MM.1S (cell line): ENCODE measurements around the gene RAB31.

Source experiments
- DNase-seq: peaks from one replicate; pipeline ENCODE4 v3.0.0-alpha.2; 2015
- H2AFZ ChIP-seq: fragments of 300-600 bp; sonication (generic); 2 replicates; pipeline ENCODE4 v1.6.0; 2016; ENCODE audit warnings: antibody characterized with exemption, low read length
- H3F3A ChIP-seq: fragments of 300-600 bp; sonication (generic); 2 replicates; pipeline ENCODE4 v1.6.1; 2016; ENCODE audit warnings: mild to moderate bottlenecking, antibody characterized with exemption, low read length, moderate library complexity, mixed read lengths; ENCODE audit not compliant: insufficient read depth
- H3K27ac ChIP-seq: fragments of 300-600 bp; sonication (generic); 2 replicates; pipeline ENCODE4 v1.5.1; 2016; ENCODE audit warnings: mild to moderate bottlenecking, low read length
- H3K27me3 ChIP-seq: fragments of 300-600 bp; sonication (generic); replicated peaks from 2 replicates; pipeline ENCODE4 v1.6.0; 2016; ENCODE audit warnings: low read length; ENCODE audit not compliant: insufficient read depth
- H3K36me3 ChIP-seq: fragments of 300-600 bp; sonication (generic); replicated peaks from 2 replicates; pipeline ENCODE4 v1.6.1; 2016; ENCODE audit warnings: mild to moderate bottlenecking, low read length, mixed read lengths; ENCODE audit not compliant: insufficient read depth
- H3K4me1 ChIP-seq: fragments of 300-600 bp; sonication (generic); 2 replicates; pipeline ENCODE4 v1.6.1; 2016; ENCODE audit warnings: low read length, mixed read lengths
- H3K4me2 ChIP-seq: fragments of 300-600 bp; sonication (generic); 2 replicates; pipeline ENCODE4 v1.6.0; 2016; ENCODE audit warnings: low read depth, low read length
- H3K4me3 ChIP-seq: fragments of 300-600 bp; sonication (generic); 2 replicates; pipeline ENCODE4 v1.5.1; 2016; ENCODE audit warnings: low read length, mixed read lengths
- H3K79me2 ChIP-seq: fragments of 300-600 bp; sonication (generic); 2 replicates; pipeline ENCODE4 v1.6.1; 2016; ENCODE audit warnings: mixed run types, low read length, mixed read lengths
- H3K9ac ChIP-seq: fragments of 300-600 bp; sonication (generic); 2 replicates; pipeline ENCODE4 v1.6.1; 2016; ENCODE audit warnings: low read length, mixed read lengths
- H3K9me2 ChIP-seq: fragments of 300-600 bp; sonication (generic); replicated peaks from 2 replicates; pipeline ENCODE4 v1.6.1; 2016; ENCODE audit warnings: mild to moderate bottlenecking, low read length, mixed read lengths; ENCODE audit not compliant: insufficient read depth
- H3K9me3 ChIP-seq: fragments of 300-600 bp; sonication (generic); replicated peaks from 2 replicates; pipeline ENCODE4 v1.6.1; 2016; ENCODE audit warnings: mild to moderate bottlenecking, low read length, mixed read lengths; ENCODE audit not compliant: insufficient read depth
- H4K20me1 ChIP-seq: fragments of 300-600 bp; sonication (generic); 2 replicates; pipeline ENCODE4 v1.6.1; 2016; ENCODE audit warnings: mild to moderate bottlenecking, low read length, moderate library complexity, mixed read lengths; ENCODE audit not compliant: insufficient read depth
- CTCF ChIP-seq: fragments of 300-600 bp; sonication (generic); IDR thresholded peaks from 2 replicates; pipeline ENCODE4 v1.5.1; 2016; ENCODE audit warnings: antibody characterized with exemption, low read length, mixed read lengths
- EZH2 ChIP-seq: fragments of 300-600 bp; sonication (generic); optimal IDR thresholded peaks from 2 replicates; pipeline ENCODE3; 2017; ENCODE audit warnings: low read depth, mild to moderate bottlenecking, antibody characterized with exemption, low read length, mixed read lengths
- EZH2phosphoT487 ChIP-seq: fragments of 300-600 bp; sonication (generic); IDR thresholded peaks from 2 replicates; pipeline ENCODE4 v1.6.1; 2018; ENCODE audit warnings: antibody characterized with exemption, low read length

The RAB31 gene

DNA sequence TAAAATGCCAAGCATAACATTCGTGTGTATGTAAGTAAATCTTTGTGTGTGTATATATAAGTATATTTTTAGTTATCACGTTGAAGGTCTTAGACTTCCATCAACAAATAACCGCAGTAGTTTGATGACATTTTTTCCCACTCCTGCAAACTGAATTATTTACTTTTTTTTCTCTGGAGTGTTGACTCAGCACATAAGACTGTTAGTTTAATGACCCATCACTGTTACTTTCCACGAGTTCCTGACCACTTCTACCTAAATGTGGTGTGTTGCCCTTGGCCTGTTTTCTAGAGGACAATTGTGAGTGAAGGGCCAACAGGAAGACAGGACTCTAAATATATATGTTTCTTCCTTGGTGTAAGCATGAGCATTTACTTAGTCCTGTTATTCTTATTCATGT lies 106.3 kb downstream of the RAB31 start:
- no peaks in the 10 kb centered on the region for H3K36me3 ChIP-seq
- H3K9ac ChIP-seq = no peak overlapping the region
- no peaks in the 10 kb centered on the region for H3K9me3 ChIP-seq
- no peaks in the 10 kb centered on the region for H3K79me2 ChIP-seq
- TF ChIP-seq EZH2phosphoT487 = no peak
- no peak for TF ChIP-seq EZH2
- TF ChIP-seq CTCF = no peak
- no peaks in the 10 kb centered on the region for H3F3A ChIP-seq
- H3K4me2 ChIP-seq = no peak overlapping the region
- no peak overlapping the region for H2AFZ ChIP-seq
- DNase-seq = no peak
- no peak overlapping the region for H3K27ac ChIP-seq
- H4K20me1 ChIP-seq = no peaks in the 10 kb centered on the region
- no peaks in the 10 kb centered on the region for H3K27me3 ChIP-seq
- no peaks in the 10 kb centered on the region for H3K9me2 ChIP-seq
- H3K4me1 ChIP-seq = no peaks in the 10 kb centered on the region
- H3K4me3 ChIP-seq = no peak overlapping the region

DNA sequence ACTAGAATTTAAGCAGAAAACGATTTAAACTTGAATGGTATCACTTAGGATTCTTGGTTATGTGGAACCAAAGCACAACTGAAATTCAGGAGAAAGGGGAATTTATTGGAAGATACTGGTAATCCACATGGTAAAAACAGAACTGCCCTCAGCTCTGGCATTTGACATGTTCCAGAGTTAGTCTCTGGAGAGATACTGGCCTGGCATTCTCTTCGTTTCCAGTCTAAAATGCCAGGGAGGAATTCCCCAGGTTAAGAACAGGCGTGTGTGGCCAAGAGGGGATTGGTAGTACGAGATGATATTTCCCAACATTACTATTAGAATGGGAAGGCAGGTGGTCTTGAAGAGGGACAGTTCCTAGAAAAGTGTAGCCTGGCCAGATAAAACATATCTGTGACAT lies 109.2 kb downstream of the RAB31 start:
- no peaks in the 10 kb centered on the region for H3K4me1 ChIP-seq
- H3K27ac ChIP-seq = no peak overlapping the region

DNA sequence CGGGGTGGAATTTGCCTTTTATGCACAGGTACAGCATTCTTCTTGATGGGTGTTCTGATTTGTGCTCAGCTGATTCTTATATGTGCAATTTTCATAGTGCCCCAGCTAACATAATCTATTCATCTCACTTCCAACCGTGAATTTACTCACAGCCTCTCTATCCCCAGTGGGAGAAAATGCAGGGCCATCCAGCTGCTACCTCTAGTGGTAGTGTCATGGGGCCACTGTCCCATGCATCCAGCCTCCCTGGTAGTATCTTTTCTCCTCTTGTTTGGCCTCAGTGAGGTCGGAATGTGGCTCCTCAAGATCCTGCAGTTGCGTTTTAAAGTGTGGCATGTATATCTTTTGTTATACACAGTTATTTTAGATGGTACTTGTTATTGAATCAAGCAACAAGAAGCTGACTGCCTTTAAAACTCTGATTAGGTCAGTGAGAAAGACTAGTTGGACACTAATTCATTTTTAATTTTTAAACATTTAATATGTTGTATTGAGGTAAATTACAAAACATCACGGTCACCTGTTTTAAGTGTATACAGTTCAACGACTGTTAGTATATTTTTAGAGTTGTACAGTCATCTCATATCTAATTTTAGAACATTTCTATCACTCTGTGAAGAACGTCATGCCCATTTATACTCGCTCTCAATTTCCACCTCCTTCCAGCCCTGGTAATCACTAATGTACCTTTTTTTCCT lies 109.8 kb downstream of the RAB31 start:
- H3K9ac ChIP-seq = no peak overlapping the region
- no peaks in the 10 kb centered on the region for H3K79me2 ChIP-seq
- no peaks in the 10 kb centered on the region for H4K20me1 ChIP-seq
- H3K9me3 ChIP-seq = no peaks in the 10 kb centered on the region
- no peak overlapping the region for H3K27ac ChIP-seq
- no peaks in the 10 kb centered on the region for H3K4me1 ChIP-seq
- DNase-seq = no peak
- H3K4me3 ChIP-seq = no peak overlapping the region
- H3F3A ChIP-seq = no peaks in the 10 kb centered on the region
- no peaks in the 10 kb centered on the region for H3K27me3 ChIP-seq
- no peaks in the 10 kb centered on the region for H3K36me3 ChIP-seq
- TF ChIP-seq CTCF = no peak
- no peak for TF ChIP-seq EZH2
- no peak for TF ChIP-seq EZH2phosphoT487
- H2AFZ ChIP-seq = no peak overlapping the region
- H3K4me2 ChIP-seq = no peak overlapping the region
- no peaks in the 10 kb centered on the region for H3K9me2 ChIP-seq

More for the DNA sequence above, 109.2 kb downstream of the RAB31 start:
- H3K9me3 ChIP-seq = no peaks in the 10 kb centered on the region
- no peaks in the 10 kb centered on the region for H3K36me3 ChIP-seq
- H3K4me2 ChIP-seq = no peak overlapping the region
- no peak overlapping the region for H2AFZ ChIP-seq
- H4K20me1 ChIP-seq = no peaks in the 10 kb centered on the region
- DNase-seq = no peak
- TF ChIP-seq EZH2 (no peak), CTCF (no peak), EZH2phosphoT487 (no peak)
- H3K27me3 ChIP-seq = no peaks in the 10 kb centered on the region
- no peaks in the 10 kb centered on the region for H3K79me2 ChIP-seq
- H3K4me3 ChIP-seq = no peak overlapping the region
- H3F3A ChIP-seq = no peaks in the 10 kb centered on the region
- no peaks in the 10 kb centered on the region for H3K9me2 ChIP-seq
- no peak overlapping the region for H3K9ac ChIP-seq
